MV-4-11 (cell line): ENCODE measurements around the gene TBC1D1.
"Not testable (repeated sequence)": the region's sequence is repeated elsewhere in the genome, so short reads cannot be mapped to it uniquely, and the experiment has no call there.

Experiments
- DNase-seq: peaks from one replicate; lab custom pipeline; 2025; lab: John Stamatoyannopoulos, UW

TBC1D1 gene

GRCh38 chr4:38013461-38014366, 122.8 kb downstream of the TBC1D1 start:
- DNase-seq, result no peak

- DNase-seq, result no peak
Observed at GRCh38 chr4:38014421-38014852, 123.6 kb downstream of the TBC1D1 start.

GRCh38 chr4:38015886-38016515, 125.1 kb downstream of the TBC1D1 start:
- no peak for DNase-seq

GRCh38 chr4:38016698-38017097, 125.8 kb downstream of the TBC1D1 start:
- no peak for DNase-seq

- DNase-seq, result peak; percentile 33
Observed at GRCh38 chr4:38017609-38018008, 126.7 kb downstream of the TBC1D1 start.

GRCh38 chr4:38020386-38020785, 129.5 kb downstream of the TBC1D1 start:
- DNase-seq, result no peak

- DNase-seq, result not testable (repeated sequence)
Observed at GRCh38 chr4:38020961-38021360, 130.1 kb downstream of the TBC1D1 start.

GRCh38 chr4:38021751-38022150, 130.9 kb downstream of the TBC1D1 start:
- DNase-seq, result no peak

GRCh38 chr4:38023347-38024205, 132.7 kb downstream of the TBC1D1 start:
- peak; percentile 63 for DNase-seq

- DNase-seq, result no peak
Observed at GRCh38 chr4:38024206-38024509, 133.3 kb downstream of the TBC1D1 start.

GRCh38 chr4:38025665-38026064, 134.8 kb downstream of the TBC1D1 start:
- no peak for DNase-seq

- DNase-seq, result no peak
Observed at GRCh38 chr4:38026158-38026740, 135.4 kb downstream of the TBC1D1 start.

GRCh38 chr4:38030023-38030422, 139.1 kb downstream of the TBC1D1 start:
- peak; percentile 2 for DNase-seq

GRCh38 chr4:38034986-38035882, 144.3 kb downstream of the TBC1D1 start:
- DNase-seq, result peak; percentile 60

- DNase-seq, result no peak
Observed at GRCh38 chr4:38036548-38036947, 145.7 kb downstream of the TBC1D1 start.

GRCh38 chr4:38037612-38038011, 146.7 kb downstream of the TBC1D1 start:
- no peak for DNase-seq

GRCh38 chr4:38040619-38041018, 149.7 kb downstream of the TBC1D1 start:
- no peak for DNase-seq

- DNase-seq, result no peak
Observed at GRCh38 chr4:38044060-38044459, 153.2 kb downstream of the TBC1D1 start.

- no peak for DNase-seq
Observed at GRCh38 chr4:38045289-38045988, 154.6 kb downstream of the TBC1D1 start.

- no peak for DNase-seq
Observed at GRCh38 chr4:38046727-38047489, 156.0 kb downstream of the TBC1D1 start.
